Right atrium auricular region (tissue), 2 donors: ENCODE data around the gene MMP28. TPM values are rescaled to one million over a fixed set of nuclear protein-coding genes. Genes with fewer than 3 reads are reported as not detected.

Experiments used
- DNase-seq: peaks from one replicate; pipeline ENCODE4 v3.0.0-alpha.2; 2019; ENCODE audit warnings: low spot score
- H3K27ac ChIP-seq, 2 donors: fragments of 200-600 bp; sonication (generic); 1 replicate in 1 of 2; 2 replicates in 1 of 2; pipeline ENCODE4 v1.5.1; 2016 to 2019
- H3K27me3 ChIP-seq, 2 donors: fragments of 200-600 bp; sonication (generic); one replicate each; pipeline versions ENCODE4 v1.5.1 to v1.6.0; 2017 to 2019
- H3K36me3 ChIP-seq: fragments of 200-600 bp; sonication (generic); one replicate; pipeline ENCODE4 v1.5.1; 2016
- H3K4me1 ChIP-seq, 2 donors: fragments of 200-600 bp; sonication (generic); one replicate each; pipeline versions ENCODE4 v1.5.1 to v1.6.0; 2017 to 2019
- H3K4me3 ChIP-seq, 2 donors: fragments of 200-600 bp; sonication (generic); 1 replicate in 1 of 2; 2 replicates in 1 of 2; pipeline ENCODE4 v1.5.1; 2017 to 2019; ENCODE audit warnings: mild to moderate bottlenecking in 1 of 2, moderate library complexity in 1 of 2
- H3K9me3 ChIP-seq, 2 donors: fragments of 200-600 bp; sonication (generic); one replicate each; pipeline ENCODE4 v1.5.1; 2019
- CTCF ChIP-seq, 2 donors: fragments of 200-600 bp; sonication (generic); IDR thresholded peaks; one replicate each; pipeline ENCODE4 v1.5.1; 2019; ENCODE audit warnings: antibody characterized with exemption in 2 of 2
- total RNA-seq, 2 donors: library from RNA; depleted of rRNA; stranded (reverse); fragments of >200 nt; gene quantifications; one replicate each; pipeline ENCODE4 v1.1.0, GENCODE V29; 2016

MMP28 gene
- total RNA-seq, 2 donors from 2014 or later = 10.5 to 14.9 TPM

- Histone ChIP-seq H3K4me3 (no peak overlapping the region), H3K27ac (no peak overlapping the region), H3K27me3 (no peaks in the 10 kb centered on the region), H3K36me3 (peaks cover 9% of the 10 kb centered on the region), H3K4me1 (peaks cover 0 to 45% of the 10 kb centered on the region in 2 donors), H3K9me3 (no peaks in the 10 kb centered on the region)
- DNase-seq = no peak
- TF ChIP-seq CTCF (IDR thresholded peaks at IDR 0.05) = no peak
These were observed 17.0 kb upstream of the MMP28 start for GRCh38 chr17:35812456-35812855.

GRCh38 chr17:35811759-35812158 lies 16.3 kb upstream of the MMP28 start:
- peaks cover 0 to 42% of the 10 kb centered on the region in 2 donors for H3K4me1 ChIP-seq
- no peak for DNase-seq
- no peak overlapping the region for H3K27ac ChIP-seq
- no peak for TF ChIP-seq CTCF (IDR thresholded peaks at IDR 0.05)
- H3K4me3 ChIP-seq = no peak overlapping the region
- H3K27me3 ChIP-seq = no peaks in the 10 kb centered on the region
- no peaks in the 10 kb centered on the region for H3K9me3 ChIP-seq
- H3K36me3 ChIP-seq = peaks cover 6% of the 10 kb centered on the region

DNA sequence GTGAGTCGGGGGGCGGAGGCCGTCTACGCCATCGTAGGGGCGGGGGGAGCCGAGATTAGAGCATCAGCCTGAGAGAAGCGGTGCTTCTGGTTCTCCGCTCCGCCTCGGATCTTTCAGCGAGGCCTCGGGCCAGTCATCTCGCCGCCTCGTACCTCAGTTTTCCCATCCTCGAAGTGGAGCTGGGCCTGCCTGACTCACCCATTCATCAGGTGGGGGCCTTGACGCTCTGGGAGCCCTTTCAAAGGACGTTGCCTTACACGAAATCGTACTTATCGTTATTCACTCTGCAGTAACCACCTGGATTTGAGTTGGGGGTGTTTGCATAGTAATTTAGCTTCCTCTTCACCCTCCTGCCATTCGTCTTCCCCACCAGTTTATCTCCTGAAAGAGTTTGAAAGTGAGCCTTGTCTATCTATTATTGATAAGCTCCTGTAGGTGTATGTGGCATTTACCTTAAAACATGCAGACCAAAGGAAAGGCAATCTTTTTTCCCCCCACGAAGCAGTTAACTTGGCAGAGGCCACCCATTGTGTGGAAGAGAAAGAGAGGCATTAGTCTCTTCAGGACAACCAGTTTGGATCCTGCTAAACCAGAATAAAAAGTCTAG lies 14.5 kb upstream of the MMP28 start:
- peaks cover 0 to 34% of the 10 kb centered on the region in 2 donors for H3K4me1 ChIP-seq
- TF ChIP-seq CTCF (IDR thresholded peaks at IDR 0.05) = no peak
- no peaks in the 10 kb centered on the region for H3K36me3 ChIP-seq

GRCh38 chr17:35808962-35809854 lies 13.8 kb upstream of the MMP28 start, which contains the start of gene TAF15:
Gene TAF15 (plus strand): TSS chr17:35809484. CDS start chr17:35809570, 86 bp downstream.
- H3K27me3 ChIP-seq = no peaks in the 10 kb centered on the region
- H3K27ac ChIP-seq = peak within 1 kb of the TSS; percentile 92 to 99
- peak; percentile 95 for DNase-seq
- peak within 1 kb of the TSS; percentile 82 to 92 for H3K4me3 ChIP-seq
- TF ChIP-seq CTCF (IDR thresholded peaks at IDR 0.05) = peak; percentile 67 to 76
- no peaks in the 10 kb centered on the region for H3K36me3 ChIP-seq
- peaks cover 0 to 29% of the 10 kb centered on the region in 2 donors for H3K4me1 ChIP-seq
- H3K9me3 ChIP-seq = no peaks in the 10 kb centered on the region

More for the DNA sequence above, 14.5 kb upstream of the MMP28 start:
- H3K27me3 ChIP-seq = no peaks in the 10 kb centered on the region
- H3K9me3 ChIP-seq = no peaks in the 10 kb centered on the region
- peak overlapping the region; percentile 92 to 99 for H3K27ac ChIP-seq
- DNase-seq = no peak
- H3K4me3 ChIP-seq = peak overlapping the region; percentile 82 to 92

GRCh38 chr17:35808240-35808961 lies 13.0 kb upstream of the MMP28 start:
- H3K9me3 ChIP-seq = no peaks in the 10 kb centered on the region
- no peak for TF ChIP-seq CTCF (IDR thresholded peaks at IDR 0.05)
- no peak for DNase-seq
- no peaks in the 10 kb centered on the region for H3K27me3 ChIP-seq
- H3K27ac ChIP-seq = peak overlapping the region; percentile 92 to 99
- peak overlapping the region; percentile 82 to 92 for H3K4me3 ChIP-seq
- peaks cover 0 to 29% of the 10 kb centered on the region in 2 donors for H3K4me1 ChIP-seq
- no peaks in the 10 kb centered on the region for H3K36me3 ChIP-seq
